Nephron progenitor cell (in vitro differentiated cells): ENCODE measurements around the gene PYROXD2.
A peak's percentile ranks its signal among the peaks of the same experiment; 100 is the strongest.

Experiments
- DNase-seq: peaks from one replicate; pipeline ENCODE4 v3.0.0; 2021
- H3K27ac Mint-ChIP-seq: 2 replicates; pipeline ENCODE4 v1.8.0; 2021; ENCODE audit warnings: mild to moderate bottlenecking, moderate library complexity, mixed read lengths
- H3K27me3 Mint-ChIP-seq: 2 replicates; pipeline ENCODE4 v1.8.0; 2021; ENCODE audit warnings: mild to moderate bottlenecking, low read depth, mixed read lengths; ENCODE audit not compliant: poor library complexity
- H3K36me3 Mint-ChIP-seq: 2 replicates; pipeline ENCODE4 v1.8.0; 2021; ENCODE audit warnings: low read depth, mixed read lengths
- H3K4me1 Mint-ChIP-seq: 2 replicates; pipeline ENCODE4 v1.8.0; 2021; ENCODE audit warnings: mixed read lengths
- H3K4me3 Mint-ChIP-seq: 2 replicates; pipeline ENCODE4 v1.8.0; 2021; ENCODE audit warnings: mild to moderate bottlenecking, moderate library complexity, mixed read lengths
- H3K9me3 Mint-ChIP-seq: 2 replicates; pipeline ENCODE4 v1.8.0; 2021; ENCODE audit warnings: mild to moderate bottlenecking, moderate library complexity, mixed read lengths
- TF ChIP-seq, protein P1 (sequence below): fragments of 200-600 bp; sonication (generic); IDR thresholded peaks from 2 replicates; pipeline ENCODE4 v1.5.0; 2021; ENCODE audit warnings: antibody characterized with exemption

The PYROXD2 gene

DNA sequence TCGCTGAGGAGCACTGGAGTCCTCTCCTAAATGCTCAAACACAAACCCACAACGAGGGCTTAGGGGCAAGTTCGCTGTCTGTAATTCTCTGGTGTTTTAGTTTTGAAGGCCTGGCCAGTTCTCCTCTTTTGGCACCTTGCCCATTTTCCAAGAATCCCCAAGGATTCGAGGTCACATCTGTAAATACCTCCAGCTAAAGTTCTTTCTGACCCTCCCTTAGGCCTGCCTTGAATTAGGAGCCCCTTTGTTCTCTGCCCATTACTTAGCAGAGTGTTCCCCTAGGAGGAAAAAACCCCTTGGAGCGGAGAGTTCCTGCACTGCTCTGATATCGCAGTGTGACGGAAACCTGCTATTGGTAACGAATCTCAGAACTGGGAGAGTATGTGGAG is 743 bp upstream of the PYROXD2 start:
- no peak for DNase-seq
- H3K4me1 Mint-ChIP-seq, result peaks cover 48% of the 10 kb centered on the region
- H3K27me3 Mint-ChIP-seq, result peaks cover 7% of the 10 kb centered on the region
- H3K36me3 Mint-ChIP-seq, result peaks cover 5% of the 10 kb centered on the region
- TF ChIP-seq, protein P1, sequence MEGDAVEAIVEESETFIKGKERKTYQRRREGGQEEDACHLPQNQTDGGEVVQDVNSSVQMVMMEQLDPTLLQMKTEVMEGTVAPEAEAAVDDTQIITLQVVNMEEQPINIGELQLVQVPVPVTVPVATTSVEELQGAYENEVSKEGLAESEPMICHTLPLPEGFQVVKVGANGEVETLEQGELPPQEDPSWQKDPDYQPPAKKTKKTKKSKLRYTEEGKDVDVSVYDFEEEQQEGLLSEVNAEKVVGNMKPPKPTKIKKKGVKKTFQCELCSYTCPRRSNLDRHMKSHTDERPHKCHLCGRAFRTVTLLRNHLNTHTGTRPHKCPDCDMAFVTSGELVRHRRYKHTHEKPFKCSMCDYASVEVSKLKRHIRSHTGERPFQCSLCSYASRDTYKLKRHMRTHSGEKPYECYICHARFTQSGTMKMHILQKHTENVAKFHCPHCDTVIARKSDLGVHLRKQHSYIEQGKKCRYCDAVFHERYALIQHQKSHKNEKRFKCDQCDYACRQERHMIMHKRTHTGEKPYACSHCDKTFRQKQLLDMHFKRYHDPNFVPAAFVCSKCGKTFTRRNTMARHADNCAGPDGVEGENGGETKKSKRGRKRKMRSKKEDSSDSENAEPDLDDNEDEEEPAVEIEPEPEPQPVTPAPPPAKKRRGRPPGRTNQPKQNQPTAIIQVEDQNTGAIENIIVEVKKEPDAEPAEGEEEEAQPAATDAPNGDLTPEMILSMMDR, result no peak
- peak overlapping the region; percentile 61 for H3K27ac Mint-ChIP-seq
- no peak overlapping the region for H3K4me3 Mint-ChIP-seq
- no peaks in the 10 kb centered on the region for H3K9me3 Mint-ChIP-seq

DNA sequence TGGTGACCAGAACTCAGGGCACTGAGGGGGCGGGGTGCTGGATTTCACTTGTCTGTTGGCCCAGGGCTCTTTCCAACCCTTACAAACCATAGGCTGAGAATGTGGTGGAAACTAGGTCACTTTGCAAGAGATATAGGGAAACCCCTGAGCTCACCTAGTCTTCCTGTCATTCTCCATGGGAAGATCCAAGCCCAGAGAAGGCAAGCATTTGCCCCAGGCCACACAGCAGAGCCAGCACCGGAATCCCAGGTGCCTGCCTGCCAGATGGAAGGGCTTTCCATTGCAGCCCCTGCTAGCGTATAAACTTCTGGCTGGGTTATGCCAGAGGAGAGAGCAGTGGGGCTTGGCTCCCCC is 427 bp downstream of the PYROXD2 start:
- H3K36me3 Mint-ChIP-seq, result peaks cover 5% of the 10 kb centered on the region

GRCh38 chr10:98411768-98412167 is 3.2 kb downstream of the PYROXD2 start:
- Mint-ChIP-seq H3K4me3 (no peak overlapping the region), H3K4me1 (peaks cover 43% of the 10 kb centered on the region), H3K36me3 (peaks cover 5% of the 10 kb centered on the region), H3K27me3 (peaks cover 5% of the 10 kb centered on the region), H3K27ac (no peak overlapping the region), H3K9me3 (no peaks in the 10 kb centered on the region)
- TF ChIP-seq, protein P1, result no peak
- no peak for DNase-seq

More for the DNA sequence above, 427 bp downstream of the PYROXD2 start:
- DNase-seq, result no peak
- peaks cover 7% of the 10 kb centered on the region for H3K27me3 Mint-ChIP-seq
- H3K4me3 Mint-ChIP-seq, result peak overlapping the region; percentile 85
- no peak overlapping the region for H3K27ac Mint-ChIP-seq
- TF ChIP-seq, protein P1, result no peak
- H3K9me3 Mint-ChIP-seq, result no peaks in the 10 kb centered on the region
- peaks cover 42% of the 10 kb centered on the region for H3K4me1 Mint-ChIP-seq

DNA sequence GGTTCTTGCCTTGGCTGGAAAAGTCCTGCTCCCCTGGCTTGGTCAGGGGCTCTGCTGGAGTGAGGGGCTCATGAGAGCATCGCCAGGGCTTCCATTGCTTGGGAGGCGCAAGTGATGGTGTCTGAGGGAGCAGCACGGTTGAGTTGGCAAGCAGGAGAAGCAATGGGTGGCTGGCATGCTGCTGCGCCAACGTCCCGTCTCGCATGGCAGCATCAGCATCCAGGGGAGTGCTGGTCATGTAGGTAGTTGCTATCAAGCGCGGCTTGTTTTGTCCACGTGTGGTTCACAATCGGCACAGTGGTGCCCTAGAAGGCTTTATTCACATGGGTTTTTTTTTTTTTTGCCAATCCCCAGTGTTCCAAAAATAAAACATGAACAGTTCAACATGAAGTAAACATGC is 3.8 kb downstream of the PYROXD2 start:
- H3K4me1 Mint-ChIP-seq, result peaks cover 45% of the 10 kb centered on the region
- H3K27me3 Mint-ChIP-seq, result peaks cover 3% of the 10 kb centered on the region
- no peak for DNase-seq
- H3K36me3 Mint-ChIP-seq, result peaks cover 4% of the 10 kb centered on the region
- no peak overlapping the region for H3K27ac Mint-ChIP-seq
- no peak overlapping the region for H3K4me3 Mint-ChIP-seq
- H3K9me3 Mint-ChIP-seq, result no peaks in the 10 kb centered on the region
- TF ChIP-seq, protein P1, result no peak

- H3K4me1 Mint-ChIP-seq, result peaks cover 45% of the 10 kb centered on the region
- H3K36me3 Mint-ChIP-seq, result peaks cover 4% of the 10 kb centered on the region
- TF ChIP-seq, protein P1, result no peak
- no peaks in the 10 kb centered on the region for H3K9me3 Mint-ChIP-seq
- H3K27ac Mint-ChIP-seq, result no peak overlapping the region
- H3K4me3 Mint-ChIP-seq, result no peak overlapping the region
- no peak for DNase-seq
- H3K27me3 Mint-ChIP-seq, result peaks cover 3% of the 10 kb centered on the region
These were observed 4.2 kb downstream of the PYROXD2 start for GRCh38 chr10:98410759-98411158.

DNA sequence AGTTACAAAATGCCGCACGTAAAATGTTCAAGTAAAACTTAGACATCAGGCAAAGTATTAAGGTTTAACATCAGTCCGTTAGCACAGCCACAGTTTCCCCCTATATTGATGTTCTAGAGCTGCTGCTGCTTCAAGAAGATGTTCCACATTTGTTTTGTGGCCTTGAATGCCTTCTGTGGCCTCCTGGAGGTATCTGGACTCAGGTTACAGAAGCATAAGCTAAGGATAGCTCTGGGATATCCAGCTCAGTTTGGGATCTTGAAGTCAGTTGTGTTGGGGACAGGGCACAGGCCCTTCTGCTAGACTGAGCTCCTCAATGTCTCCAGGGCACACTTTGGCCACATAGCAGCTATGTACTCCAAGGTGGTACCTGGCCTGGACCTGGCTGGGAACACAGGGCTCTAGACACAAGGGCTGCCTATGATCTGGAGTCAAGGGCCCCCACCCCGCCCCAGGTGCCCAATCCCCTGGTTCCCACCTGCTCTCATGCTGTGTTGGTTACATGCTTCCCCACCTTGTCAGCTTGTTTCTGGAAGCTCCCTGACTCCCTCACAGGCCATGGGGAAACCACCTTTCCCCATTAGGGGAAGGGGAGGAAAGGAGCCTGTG is 4.7 kb downstream of the PYROXD2 start:
- DNase-seq, result no peak
- TF ChIP-seq, protein P1, result no peak
- H3K27ac Mint-ChIP-seq, result no peak overlapping the region
- H3K9me3 Mint-ChIP-seq, result no peaks in the 10 kb centered on the region
- H3K27me3 Mint-ChIP-seq, result peaks cover 3% of the 10 kb centered on the region
- peaks cover 4% of the 10 kb centered on the region for H3K36me3 Mint-ChIP-seq
- no peak overlapping the region for H3K4me3 Mint-ChIP-seq
- H3K4me1 Mint-ChIP-seq, result peaks cover 45% of the 10 kb centered on the region
